Tibial nerve (tissue), 4 donors: ENCODE measurements around the gene UBXN4.

ENCODE experiments used
- EP300 ChIP-seq, 2 donors: sonication (generic); formaldehyde crosslinking; IDR thresholded peaks; one replicate each; pipeline ENCODE4 v1.6.1; 2017; ENCODE audit warnings: antibody characterized with exemption in 2 of 2, mild to moderate bottlenecking in 1 of 2
- TF ChIP-seq, protein P1 (sequence below), 5 experiments: fragments of 200-600 bp in 3 of 5; fragments of 450-650 bp in 2 of 5; sonication (generic) in 3 of 5; IDR thresholded peaks; one replicate each; pipeline ENCODE4 v1.5.1; 2016 to 2019; ENCODE audit warnings: antibody characterized with exemption in 5 of 5, mild to moderate bottlenecking in 3 of 5, moderate library complexity in 2 of 5

- TF ChIP-seq, protein P1, sequence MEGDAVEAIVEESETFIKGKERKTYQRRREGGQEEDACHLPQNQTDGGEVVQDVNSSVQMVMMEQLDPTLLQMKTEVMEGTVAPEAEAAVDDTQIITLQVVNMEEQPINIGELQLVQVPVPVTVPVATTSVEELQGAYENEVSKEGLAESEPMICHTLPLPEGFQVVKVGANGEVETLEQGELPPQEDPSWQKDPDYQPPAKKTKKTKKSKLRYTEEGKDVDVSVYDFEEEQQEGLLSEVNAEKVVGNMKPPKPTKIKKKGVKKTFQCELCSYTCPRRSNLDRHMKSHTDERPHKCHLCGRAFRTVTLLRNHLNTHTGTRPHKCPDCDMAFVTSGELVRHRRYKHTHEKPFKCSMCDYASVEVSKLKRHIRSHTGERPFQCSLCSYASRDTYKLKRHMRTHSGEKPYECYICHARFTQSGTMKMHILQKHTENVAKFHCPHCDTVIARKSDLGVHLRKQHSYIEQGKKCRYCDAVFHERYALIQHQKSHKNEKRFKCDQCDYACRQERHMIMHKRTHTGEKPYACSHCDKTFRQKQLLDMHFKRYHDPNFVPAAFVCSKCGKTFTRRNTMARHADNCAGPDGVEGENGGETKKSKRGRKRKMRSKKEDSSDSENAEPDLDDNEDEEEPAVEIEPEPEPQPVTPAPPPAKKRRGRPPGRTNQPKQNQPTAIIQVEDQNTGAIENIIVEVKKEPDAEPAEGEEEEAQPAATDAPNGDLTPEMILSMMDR (IDR thresholded peaks at IDR 0.05) = no peak
- TF ChIP-seq EP300 (IDR thresholded peaks at IDR 0.05) = no peak
Measured at GRCh38 chr2:135822855-135823254, 81.2 kb downstream of the UBXN4 start.
